MCF 10A (cell line): ENCODE measurements around the gene SLC35A3. TPM values are rescaled to one million over a fixed set of nuclear protein-coding genes. Genes with fewer than 3 reads are reported as not detected.
A peak's percentile ranks its signal among the peaks of the same experiment; 100 is the strongest.

Experiments
- Bru-seq: library from RNA; stranded (reverse); fragments of 400-500 nt; gene quantifications from one replicate; lab custom pipeline; 2021; lab: Mats Ljungman, UMichigan
- BruChase-seq, 2 experiments: library from RNA; stranded (reverse); fragments of 400-500 nt; gene quantifications; one replicate each; lab custom pipeline; 2021; lab: Mats Ljungman, UMichigan
- BruUV-seq: library from RNA; stranded (reverse); fragments of 400-500 nt; replicated peaks from 2 replicates; lab custom pipeline; 2021; lab: Mats Ljungman, UMichigan
- CTCF ChIA-PET: fragments of 300-600 bp; sonication (Branson Sonifier 250); formaldehyde crosslinking; extraction: SDS; loops from one replicate; lab custom pipeline; 2021; ENCODE audit warnings: antibody characterized with exemption, inconsistent platforms; lab: Yijun Ruan, JAX
- POLR2A ChIA-PET: fragments of 300-600, 350-650 bp; sonication (Branson Sonifier 250); formaldehyde crosslinking; extraction: SDS; loops from one replicate; lab custom pipeline; 2020; ENCODE audit warnings: antibody characterized with exemption, inconsistent platforms; lab: Yijun Ruan, JAX
- DNase-seq: peaks from one replicate; pipeline ENCODE4 v3.0.0-alpha.2; 2018; ENCODE audit not compliant: unreplicated experiment
- H3K27ac Mint-ChIP-seq: one replicate; pipeline ENCODE4 v1.8.0; 2022; ENCODE audit warnings: mild to moderate bottlenecking, low read depth, mixed read lengths; ENCODE audit not compliant: unreplicated experiment
- H3K27me3 Mint-ChIP-seq: one replicate; pipeline ENCODE4 v1.8.0; 2022; ENCODE audit warnings: mixed read lengths; ENCODE audit not compliant: insufficient read depth, unreplicated experiment
- H3K36me3 Mint-ChIP-seq: one replicate; pipeline ENCODE4 v1.8.0; 2022; ENCODE audit warnings: mild to moderate bottlenecking, moderate library complexity, mixed read lengths; ENCODE audit not compliant: insufficient read depth, unreplicated experiment
- H3K4me1 Mint-ChIP-seq: one replicate; pipeline ENCODE4 v1.8.0; 2022; ENCODE audit warnings: mixed read lengths; ENCODE audit not compliant: insufficient read depth, unreplicated experiment
- H3K4me3 Mint-ChIP-seq: one replicate; pipeline ENCODE4 v1.8.0; 2022; ENCODE audit warnings: mild to moderate bottlenecking, moderate library complexity, mixed read lengths; ENCODE audit not compliant: unreplicated experiment
- H3K9me3 Mint-ChIP-seq: one replicate; pipeline ENCODE4 v1.8.0; 2022; ENCODE audit warnings: mixed read lengths; ENCODE audit not compliant: unreplicated experiment
- CTCF ChIP-seq: fragments of 200-600 bp; IDR thresholded peaks from one replicate; pipeline ENCODE4 v1.8.0; 2022; ENCODE audit warnings: antibody characterized with exemption, mild to moderate bottlenecking; ENCODE audit not compliant: unreplicated experiment
- intact Hi-C: fragments of 100-400 bp; cut with micrococcal nuclease; formaldehyde crosslinking; loops from 2 replicates; pipeline ENCODE4 v1.14.1; 2022
- long read RNA-seq: library from polyadenylated mRNA; stranded (forward); transcript quantifications from one replicate; pipeline ENCODE4 v2.0.0, GENCODE V29; 2022
- total RNA-seq: library from RNA; stranded (reverse); gene quantifications from 2 replicates; pipeline ENCODE4 v1.2.3, GENCODE V29; 2022

Gene SLC35A3
- total RNA-seq (15.1 and 20.7 TPM in 2 replicates), Bru-seq, nascent RNA (percentile 79 among the genes with signal in this experiment), BruChase-seq, experiment 1, labeled RNA remaining after a 6-hour chase (percentile 88 among the genes with signal in this experiment), BruChase-seq, experiment 2, labeled RNA remaining after a 2-hour chase (percentile 89 among the genes with signal in this experiment)
- long read RNA-seq, full-length matches to known transcripts, result 22 of 27 reads
- long read RNA-seq, partial matches to known transcripts, result 3 of 27 reads
- long read RNA-seq, other reads (novel, unspliced or antisense), result 2 of 27 reads

DNA sequence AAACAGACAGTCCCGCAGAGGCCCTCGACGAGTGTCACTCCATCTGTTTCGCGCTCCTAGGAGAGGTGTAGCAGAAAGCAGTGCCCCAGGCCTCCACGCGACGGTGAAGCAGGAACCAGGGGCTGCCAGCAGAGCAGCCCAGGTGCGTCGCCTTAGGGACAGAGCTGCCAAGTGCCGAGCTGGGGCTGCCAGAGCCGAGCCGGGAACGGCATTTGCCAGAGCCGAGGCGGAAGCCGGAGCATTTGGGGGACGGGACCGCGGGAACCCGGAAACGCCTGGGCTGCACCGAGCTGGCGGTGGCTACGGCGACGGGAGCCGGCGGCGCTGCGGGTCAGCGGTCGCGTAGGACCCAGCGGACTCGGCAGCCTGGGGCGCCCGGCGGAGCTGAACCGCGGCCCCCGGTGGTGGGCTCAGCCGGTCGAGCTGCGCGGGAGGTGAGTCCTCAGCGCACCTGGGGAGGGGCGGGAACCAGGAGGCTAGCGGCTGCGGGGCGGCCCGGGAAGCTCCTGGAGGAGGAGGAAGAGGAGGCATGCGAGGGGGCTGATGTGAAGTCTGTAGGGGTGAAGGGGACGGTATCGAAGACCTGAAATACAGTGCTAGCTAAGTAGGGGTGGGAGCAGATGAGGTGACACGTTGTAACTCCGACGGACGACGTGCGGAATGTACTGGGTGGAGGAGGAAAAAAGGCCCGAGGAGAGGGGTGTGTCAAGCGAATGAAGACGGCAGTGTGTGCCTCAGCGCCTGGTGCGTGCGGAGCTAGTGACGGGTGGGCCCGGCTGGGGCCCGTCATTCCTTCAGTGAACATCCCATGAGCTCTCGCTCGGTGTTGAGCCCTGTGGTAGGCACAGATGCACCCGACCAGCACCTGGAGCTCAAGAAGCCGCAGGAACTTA is at the start of gene SLC35A3:
Gene SLC35A3 (plus strand): TSS at position 268 of the 893 bp plus-strand sequence. CDS start 23,559 bp downstream, outside the sequence.
- Mint-ChIP-seq H3K4me3 (peak within 1 kb of the TSS; percentile 99), H3K27me3 (no peaks in the 10 kb centered on the region), H3K27ac (peak within 1 kb of the TSS; percentile 92), H3K4me1 (peaks cover 6% of the 10 kb centered on the region), H3K36me3 (peaks cover 2% of the 10 kb centered on the region), H3K9me3 (no peaks in the 10 kb centered on the region)
- TF ChIP-seq CTCF, result no peak
- POLR2A ChIA-PET, result interaction anchor here (0.6 to 2.5 kb wide), 29 partner anchors 8 to 981 kb away, joined by 3 to 47 read pairs (median 4); partner anchors contain the start of genes AGL, DBT, EXTL2 and FRRS1
- peak; percentile 75 for DNase-seq
- intact Hi-C loops, result loop anchor here (1.0 to 5.0 kb wide), 3 partner anchors 68 to 163 kb away; partner anchors contain the start of genes SASS6 and TRMT13
- CTCF ChIA-PET, result interaction anchor here (0.6 to 1.3 kb wide), 4 partner anchors 12 to 489 kb away, joined by 3 to 7 read pairs (median 4); no protein-coding TSS in a partner anchor
- no TSS peak for BruUV-seq

DNA sequence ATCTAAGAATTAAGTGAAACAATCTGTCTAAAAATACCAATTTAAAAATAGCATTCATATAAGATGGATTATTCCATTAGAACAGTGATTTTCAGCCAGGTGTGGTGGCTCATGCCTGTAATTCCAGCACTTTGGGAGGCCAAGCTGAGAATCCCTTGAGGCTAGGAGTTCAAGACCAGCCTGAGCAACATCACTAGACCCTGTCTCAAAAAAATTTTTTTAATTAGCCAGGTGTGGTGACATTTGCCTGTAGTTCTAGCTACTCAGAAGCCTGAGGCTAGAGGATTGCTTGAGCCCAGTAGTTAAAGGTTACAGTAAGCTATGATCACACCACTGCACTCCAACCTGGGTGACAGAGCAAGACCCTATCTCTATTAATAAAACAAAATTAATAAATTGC is 35.0 kb upstream of the SLC35A3 start:
- ChIA-PET CTCF (no interaction called here), POLR2A (no interaction called here)
- no peaks in the 10 kb centered on the region for H3K4me1 Mint-ChIP-seq
- intact Hi-C loops, result no loop called here
- no peak for TF ChIP-seq CTCF
- BruUV-seq, result no TSS peak
- DNase-seq, result no peak
- H3K36me3 Mint-ChIP-seq, result no peaks in the 10 kb centered on the region
- no peaks in the 10 kb centered on the region for H3K9me3 Mint-ChIP-seq
- no peaks in the 10 kb centered on the region for H3K27me3 Mint-ChIP-seq
- no peak overlapping the region for H3K27ac Mint-ChIP-seq
- no peak overlapping the region for H3K4me3 Mint-ChIP-seq

- ChIA-PET POLR2A (no interaction called here), CTCF (interaction anchor here (0.7 kb wide), 1 partner anchor 143 kb away, joined by 3 read pairs; no protein-coding TSS in a partner anchor)
- no peak for TF ChIP-seq CTCF
- intact Hi-C loops, result no loop called here
- DNase-seq, result no peak
- no peaks in the 10 kb centered on the region for H3K4me1 Mint-ChIP-seq
- no peaks in the 10 kb centered on the region for H3K9me3 Mint-ChIP-seq
- H3K4me3 Mint-ChIP-seq, result no peak overlapping the region
- H3K36me3 Mint-ChIP-seq, result no peaks in the 10 kb centered on the region
- no peaks in the 10 kb centered on the region for H3K27me3 Mint-ChIP-seq
- BruUV-seq, result no TSS peak
- H3K27ac Mint-ChIP-seq, result no peak overlapping the region
Observed at GRCh38 chr1:99935534-99935933, 34.3 kb upstream of the SLC35A3 start.

- Mint-ChIP-seq H3K4me1 (no peaks in the 10 kb centered on the region), H3K27ac (no peak overlapping the region), H3K36me3 (no peaks in the 10 kb centered on the region), H3K4me3 (no peak overlapping the region), H3K9me3 (no peaks in the 10 kb centered on the region), H3K27me3 (no peaks in the 10 kb centered on the region)
- ChIA-PET POLR2A (no interaction called here), CTCF (interaction anchor here (0.7 kb wide), 1 partner anchor 144 kb away, joined by 3 read pairs; no protein-coding TSS in a partner anchor)
- no TSS peak for BruUV-seq
- no peak for TF ChIP-seq CTCF
- no peak for DNase-seq
- intact Hi-C loops, result no loop called here
Observed at GRCh38 chr1:99936071-99936470, 33.7 kb upstream of the SLC35A3 start.
